Rectal smooth muscle tissue (tissue), 1 donor: ENCODE data around the gene CYB561D2.

Source experiments
- H3K27ac ChIP-seq: one replicate; pipeline ENCODE4 v1.7.0; 2013; ENCODE audit warnings: low read depth, low read length, inconsistent platforms
- H3K27me3 ChIP-seq: one replicate; pipeline ENCODE4 v1.7.0; 2013; ENCODE audit warnings: low read length; ENCODE audit not compliant: control insufficient read depth, insufficient read depth
- H3K36me3 ChIP-seq: one replicate; pipeline ENCODE4 v1.7.0; 2013; ENCODE audit warnings: low read length; ENCODE audit not compliant: control insufficient read depth, insufficient read depth
- H3K4me1 ChIP-seq: one replicate; pipeline ENCODE4 v1.7.0; 2013; ENCODE audit warnings: low read length; ENCODE audit not compliant: control insufficient read depth, insufficient read depth
- H3K4me3 ChIP-seq: one replicate; pipeline ENCODE4 v1.7.0; 2013; ENCODE audit warnings: low read length
- H3K9ac ChIP-seq: one replicate; pipeline ENCODE4 v1.7.0; 2013; ENCODE audit warnings: low read length

CYB561D2 gene

GRCh38 chr3:50365842-50366220, 15.2 kb downstream of the CYB561D2 start:
- H3K4me1 ChIP-seq: peaks cover 2% of the 10 kb centered on the region
- no peak overlapping the region for H3K27ac ChIP-seq
- peak overlapping the region; percentile 75 for H3K9ac ChIP-seq
- peaks cover 3% of the 10 kb centered on the region for H3K27me3 ChIP-seq
- H3K4me3 ChIP-seq: peak overlapping the region; percentile 77
- no peaks in the 10 kb centered on the region for H3K36me3 ChIP-seq

GRCh38 chr3:50369012-50369670, 18.5 kb downstream of the CYB561D2 start:
- H3K27ac ChIP-seq: no peak overlapping the region
- peaks cover 3% of the 10 kb centered on the region for H3K27me3 ChIP-seq
- H3K9ac ChIP-seq: no peak overlapping the region
- H3K4me3 ChIP-seq: no peak overlapping the region
- H3K36me3 ChIP-seq: no peaks in the 10 kb centered on the region
- H3K4me1 ChIP-seq: peaks cover 2% of the 10 kb centered on the region

DNA sequence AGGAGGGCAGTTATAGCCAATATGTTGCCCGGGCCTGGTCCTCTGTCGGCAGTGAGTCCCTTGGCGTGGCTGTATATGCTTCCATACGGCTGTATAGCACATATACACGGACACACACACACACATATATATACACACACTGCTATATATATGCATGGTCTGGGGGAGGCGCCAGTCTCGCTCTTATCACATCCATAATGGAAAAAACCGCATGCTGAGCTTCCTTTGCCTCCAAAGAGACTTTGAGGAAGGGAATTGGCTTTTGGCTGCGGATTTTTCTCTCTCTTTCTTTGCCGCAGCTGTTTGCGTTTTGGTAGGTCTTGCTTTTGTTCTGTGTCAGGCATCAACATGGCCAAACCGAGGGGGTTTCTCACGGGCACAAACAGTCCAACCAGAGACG, 19.9 kb downstream of the CYB561D2 start:
- Histone ChIP-seq H3K27me3 (peaks cover 3% of the 10 kb centered on the region), H3K36me3 (no peaks in the 10 kb centered on the region), H3K4me3 (no peak overlapping the region), H3K27ac (no peak overlapping the region), H3K9ac (no peak overlapping the region), H3K4me1 (no peaks in the 10 kb centered on the region)

DNA sequence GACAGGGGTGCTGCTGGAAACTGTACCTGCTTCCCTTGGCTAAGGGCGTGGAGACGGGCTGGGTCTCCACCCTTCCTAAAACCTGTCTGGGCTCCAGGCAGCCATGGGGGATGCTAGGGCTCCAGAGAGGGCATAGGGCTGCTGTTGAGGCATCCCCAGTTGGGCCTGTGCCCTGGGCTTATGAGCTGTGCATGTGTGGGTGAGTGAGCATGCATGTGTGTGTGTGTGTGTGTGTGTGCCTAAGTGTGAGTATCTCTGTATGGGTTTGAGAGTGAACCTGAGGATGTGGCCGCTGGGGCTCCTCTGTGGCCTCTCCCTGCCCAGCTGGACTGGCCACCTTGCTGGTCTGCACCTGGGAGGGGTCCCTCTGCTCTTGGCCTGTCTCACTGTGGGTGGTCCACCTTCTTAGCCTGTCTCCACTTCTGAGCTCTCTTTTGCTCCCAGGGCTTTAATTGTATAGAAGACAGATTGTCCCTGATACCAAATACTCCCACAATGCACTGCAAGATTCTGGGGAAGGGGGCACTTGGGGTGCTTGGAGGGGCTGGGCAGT, 20.5 kb downstream of the CYB561D2 start:
- Histone ChIP-seq H3K27me3 (peaks cover 3% of the 10 kb centered on the region), H3K4me1 (no peaks in the 10 kb centered on the region), H3K4me3 (no peak overlapping the region), H3K9ac (no peak overlapping the region), H3K36me3 (no peaks in the 10 kb centered on the region), H3K27ac (no peak overlapping the region)

- Histone ChIP-seq H3K9ac (no peak overlapping the region), H3K27ac (no peak overlapping the region), H3K4me3 (no peak overlapping the region), H3K36me3 (no peaks in the 10 kb centered on the region), H3K27me3 (peaks cover 3% of the 10 kb centered on the region), H3K4me1 (no peaks in the 10 kb centered on the region)
Observed at GRCh38 chr3:50372349-50372748, 21.7 kb downstream of the CYB561D2 start.

- H3K27ac ChIP-seq: no peak overlapping the region
Observed at GRCh38 chr3:50373146-50374051, 22.7 kb downstream of the CYB561D2 start.

DNA sequence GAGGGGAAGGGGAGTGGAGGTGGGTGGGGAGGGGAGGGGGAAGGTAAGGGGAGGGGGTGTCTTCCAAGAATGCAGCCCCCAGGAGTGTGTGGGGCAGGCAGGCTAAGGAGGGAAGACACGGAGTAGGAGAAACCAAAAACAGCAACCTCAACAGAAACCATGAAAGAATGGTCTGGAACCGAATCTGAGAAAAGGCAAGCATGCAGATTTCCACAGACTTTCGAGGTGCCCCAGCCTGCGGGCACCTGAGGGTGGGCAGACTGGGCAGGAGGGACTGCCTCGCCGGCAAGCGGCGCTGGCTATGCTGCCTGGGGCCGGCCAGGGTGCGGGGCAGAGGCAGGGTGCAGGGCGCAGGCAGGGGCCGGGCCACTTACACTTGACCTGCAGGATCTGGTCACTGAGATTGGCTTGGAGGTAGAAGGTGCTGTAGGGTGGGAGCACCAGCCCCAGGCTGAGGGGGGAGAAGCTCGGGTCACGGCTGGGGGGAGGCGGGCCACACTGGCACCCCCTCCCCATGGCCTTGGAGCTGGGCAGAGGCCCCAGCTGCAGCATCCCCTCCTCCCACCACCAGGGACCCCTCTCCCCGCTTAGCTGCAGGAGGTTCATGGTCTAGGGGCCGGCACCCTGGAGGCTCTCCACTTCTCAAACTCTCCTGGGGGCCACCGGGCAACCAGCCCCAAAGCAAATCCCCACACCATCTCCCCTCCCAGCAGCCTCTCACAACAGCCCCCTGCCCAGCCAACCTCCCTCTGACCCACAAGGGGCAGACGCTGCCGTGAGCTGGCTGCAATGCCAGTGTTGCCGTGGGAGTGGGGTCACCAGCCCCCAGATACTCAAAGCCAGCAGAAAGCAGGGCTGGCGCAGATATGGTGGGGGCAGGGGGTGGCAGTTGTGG, 23.9 kb downstream of the CYB561D2 start:
- Histone ChIP-seq H3K36me3 (no peaks in the 10 kb centered on the region), H3K27me3 (peaks cover 1% of the 10 kb centered on the region), H3K4me1 (no peaks in the 10 kb centered on the region), H3K4me3 (no peak overlapping the region), H3K9ac (no peak overlapping the region), H3K27ac (no peak overlapping the region)

More at GRCh38 chr3:50373146-50374051, 22.7 kb downstream of the CYB561D2 start:
- H3K36me3 ChIP-seq: no peaks in the 10 kb centered on the region
- no peak overlapping the region for H3K9ac ChIP-seq
- no peak overlapping the region for H3K4me3 ChIP-seq
- H3K4me1 ChIP-seq: no peaks in the 10 kb centered on the region
- H3K27me3 ChIP-seq: peaks cover 3% of the 10 kb centered on the region

DNA sequence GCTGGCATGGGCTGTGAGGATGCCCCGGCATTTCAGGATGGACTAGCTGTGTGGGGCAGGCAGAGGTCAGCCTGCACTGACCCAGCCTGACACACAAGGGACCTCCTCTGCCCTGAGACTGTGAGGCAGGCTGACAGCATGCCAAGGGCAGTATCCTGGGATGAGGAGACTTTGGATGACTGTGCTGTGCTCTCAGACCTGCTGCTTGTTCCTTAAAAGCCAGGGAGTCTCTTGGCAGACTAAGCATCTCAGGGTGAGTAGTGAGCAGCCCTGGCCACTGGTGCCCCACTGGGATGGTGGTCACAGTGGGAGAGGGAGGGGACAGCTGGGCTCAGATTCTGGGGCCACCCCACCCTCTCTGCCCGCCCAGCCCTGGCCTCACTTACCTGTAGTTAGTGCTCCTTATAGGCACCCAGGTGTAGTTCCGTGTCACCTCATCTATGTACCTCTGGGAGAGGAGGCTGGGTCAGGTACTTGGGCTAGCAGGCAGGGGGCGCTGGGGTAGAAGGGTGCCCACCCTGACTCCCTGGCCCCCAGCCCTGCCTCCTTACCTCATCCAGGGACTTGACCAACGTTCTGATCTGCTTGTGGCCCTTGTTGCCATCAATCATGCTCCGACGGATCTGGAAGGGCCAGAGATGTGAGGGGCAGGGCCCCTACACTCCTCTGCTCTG, 24.7 kb downstream of the CYB561D2 start:
- Histone ChIP-seq H3K36me3 (no peaks in the 10 kb centered on the region), H3K4me1 (no peaks in the 10 kb centered on the region), H3K9ac (no peak overlapping the region), H3K27me3 (no peaks in the 10 kb centered on the region), H3K4me3 (no peak overlapping the region), H3K27ac (no peak overlapping the region)

- H3K36me3 ChIP-seq: no peaks in the 10 kb centered on the region
- no peak overlapping the region for H3K9ac ChIP-seq
- H3K27ac ChIP-seq: no peak overlapping the region
Observed at GRCh38 chr3:50378024-50378423, 27.4 kb downstream of the CYB561D2 start.

GRCh38 chr3:50378757-50379156, 28.1 kb downstream of the CYB561D2 start:
- H3K36me3 ChIP-seq: no peaks in the 10 kb centered on the region
- H3K4me3 ChIP-seq: no peak overlapping the region
- no peaks in the 10 kb centered on the region for H3K27me3 ChIP-seq
- no peak overlapping the region for H3K27ac ChIP-seq
- H3K9ac ChIP-seq: no peak overlapping the region
- H3K4me1 ChIP-seq: no peaks in the 10 kb centered on the region

More at GRCh38 chr3:50378024-50378423, 27.4 kb downstream of the CYB561D2 start:
- Histone ChIP-seq H3K27me3 (no peaks in the 10 kb centered on the region), H3K4me3 (no peak overlapping the region), H3K4me1 (no peaks in the 10 kb centered on the region)

- Histone ChIP-seq H3K36me3 (no peaks in the 10 kb centered on the region), H3K4me1 (no peaks in the 10 kb centered on the region), H3K9ac (no peak overlapping the region), H3K27me3 (no peaks in the 10 kb centered on the region), H3K27ac (no peak overlapping the region), H3K4me3 (no peak overlapping the region)
Observed at GRCh38 chr3:50380405-50381085, 29.9 kb downstream of the CYB561D2 start.
